SK-N-SH treated with all-trans-retinoic acid at 6 μM for 48 hours (cell line): ENCODE measurements around the gene PDE7B.

ENCODE experiments used
- ATAC-seq: fragments of 200-7000 bp; cut with Tn5 transposase; 3 replicates; pipeline ENCODE4 v1.9.1; 2020; ENCODE audit warnings: mild to moderate bottlenecking, moderate library complexity
- ARNTL ChIP-seq: fragments of 450-650 bp; formaldehyde crosslinking; IDR thresholded peaks from 2 replicates; pipeline ENCODE4 v1.5.0; 2020; ENCODE audit warnings: low read depth, mild to moderate bottlenecking, moderate library complexity, borderline replicate concordance
- CREB5 ChIP-seq: fragments of 250-450 bp; sonication (Bioruptor Pico); IDR thresholded peaks from 2 replicates; pipeline ENCODE4 v1.5.1; 2020; ENCODE audit warnings: low read depth, mild to moderate bottlenecking, moderate library complexity
- CSDC2 ChIP-seq: fragments of 250-450 bp; sonication (Bioruptor Pico); IDR thresholded peaks from 2 replicates; pipeline ENCODE4 v1.5.0; 2020; ENCODE audit warnings: mild to moderate bottlenecking, moderate library complexity
- CSRNP3 ChIP-seq: fragments of 250-450 bp; sonication (Bioruptor Pico); IDR thresholded peaks from 2 replicates; pipeline ENCODE4 v1.5.1; 2021; ENCODE audit warnings: mild to moderate bottlenecking, moderate library complexity
- ESRRG ChIP-seq: fragments of 250-450 bp; sonication (Bioruptor Pico); IDR thresholded peaks from 2 replicates; pipeline ENCODE4 v1.6.1; 2021; ENCODE audit warnings: mild to moderate bottlenecking
- GLIS3 ChIP-seq: fragments of 250-450 bp; sonication (Bioruptor Pico); IDR thresholded peaks from 2 replicates; pipeline ENCODE4 v1.5.0; 2020; ENCODE audit warnings: mild to moderate bottlenecking, moderate library complexity
- ISL1 ChIP-seq: fragments of 250-450 bp; sonication (Bioruptor Pico); IDR thresholded peaks from 2 replicates; pipeline ENCODE4 v2.1.2; 2022; ENCODE audit warnings: mild to moderate bottlenecking, moderate library complexity
- OSR1 ChIP-seq: fragments of 250-450 bp; sonication (Bioruptor Pico); IDR thresholded peaks from 2 replicates; pipeline ENCODE4 v1.8.0; 2022; ENCODE audit warnings: moderate library complexity, mild to moderate bottlenecking, inconsistent platforms
- PPARA ChIP-seq: fragments of 250-450 bp; sonication (Bioruptor Pico); IDR thresholded peaks from 2 replicates; pipeline ENCODE4 v1.5.0; 2020; ENCODE audit warnings: mild to moderate bottlenecking, borderline replicate concordance
- RARB ChIP-seq: fragments of 250-450 bp; sonication (Bioruptor Pico); IDR thresholded peaks from 2 replicates; pipeline ENCODE4 v1.8.0; 2021; ENCODE audit warnings: mild to moderate bottlenecking, moderate library complexity
- SNAI2 ChIP-seq: fragments of 250-450 bp; sonication (Bioruptor Pico); IDR thresholded peaks from 2 replicates; pipeline ENCODE4 v1.5.0; 2020; ENCODE audit warnings: mild to moderate bottlenecking, moderate library complexity
- TCF4 ChIP-seq: fragments of 250-450 bp; sonication (Bioruptor Pico); IDR thresholded peaks from 2 replicates; pipeline ENCODE4 v1.8.0; 2021; ENCODE audit warnings: mild to moderate bottlenecking, moderate library complexity, borderline replicate concordance
- TOX ChIP-seq: fragments of 250-450 bp; sonication (Bioruptor Pico); IDR thresholded peaks from 2 replicates; pipeline ENCODE4 v1.8.0; 2021; ENCODE audit warnings: mild to moderate bottlenecking, moderate library complexity, borderline replicate concordance
- ZC3H10 ChIP-seq: fragments of 250-450 bp; sonication (Bioruptor Pico); IDR thresholded peaks from 2 replicates; pipeline ENCODE4 v1.5.1; 2021; ENCODE audit warnings: mild to moderate bottlenecking, moderate library complexity
- ZFP3 ChIP-seq: fragments of 250-450 bp; sonication (Bioruptor Pico); IDR thresholded peaks from 2 replicates; pipeline ENCODE4 v1.5.0; 2020; ENCODE audit warnings: mild to moderate bottlenecking, moderate library complexity
- ZFP30 ChIP-seq: fragments of 450-650 bp; formaldehyde crosslinking; IDR thresholded peaks from 2 replicates; pipeline ENCODE4 v1.5.0; 2022; ENCODE audit warnings: mild to moderate bottlenecking, moderate library complexity
- ZNF565 ChIP-seq: fragments of 450-650 bp; formaldehyde crosslinking; conservative IDR thresholded peaks from 2 replicates; pipeline ENCODE4 v1.5.0; 2020; ENCODE audit warnings: low read depth, mild to moderate bottlenecking, moderate library complexity
- ZNF70 ChIP-seq: fragments of 450-650 bp; formaldehyde crosslinking; IDR thresholded peaks from 2 replicates; pipeline ENCODE4 v1.5.0; 2020; ENCODE audit warnings: mild to moderate bottlenecking, moderate library complexity
- ZNF8 ChIP-seq: fragments of 450-650 bp; formaldehyde crosslinking; IDR thresholded peaks from 2 replicates; pipeline ENCODE4 v1.5.0; 2020; ENCODE audit warnings: mild to moderate bottlenecking, moderate library complexity
- TF ChIP-seq, protein P1 (sequence below): fragments of 250-450 bp; sonication (Bioruptor Pico); IDR thresholded peaks from 2 replicates; pipeline ENCODE4 v1.5.0; 2020; ENCODE audit warnings: mild to moderate bottlenecking, moderate library complexity
- TF ChIP-seq, protein P2 (sequence below): fragments of 250-450 bp; sonication (Bioruptor Pico); IDR thresholded peaks from 2 replicates; pipeline ENCODE4 v1.8.0; 2020; ENCODE audit warnings: mild to moderate bottlenecking, moderate library complexity, borderline replicate concordance

Gene PDE7B

DNA sequence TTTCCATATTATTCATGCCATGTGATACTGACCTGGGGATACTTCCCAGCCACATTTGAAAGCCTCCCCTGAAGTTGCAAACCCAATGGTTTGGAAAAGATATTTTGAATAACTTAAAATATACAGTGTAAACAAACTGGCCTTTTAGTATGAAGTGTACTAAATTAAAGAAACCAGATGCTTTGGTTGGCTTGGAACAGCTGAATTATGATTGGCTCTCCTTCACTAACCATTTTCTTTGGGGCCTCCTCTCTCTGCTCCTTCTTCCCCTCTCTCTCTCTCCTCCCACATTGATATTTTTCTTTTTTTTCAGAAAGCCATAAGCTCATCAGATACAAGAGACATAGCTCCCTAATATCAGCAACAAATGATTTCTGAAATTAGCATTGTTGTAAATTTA, 232.0 kb downstream of the PDE7B start:
- ATAC-seq: no peak
- TF ChIP-seq SNAI2: no peak
- no peak for TF ChIP-seq ZNF70 (CRISPR knock-in tag)
- no peak for TF ChIP-seq CREB5 (CRISPR knock-in tag)
- TF ChIP-seq, protein P1, sequence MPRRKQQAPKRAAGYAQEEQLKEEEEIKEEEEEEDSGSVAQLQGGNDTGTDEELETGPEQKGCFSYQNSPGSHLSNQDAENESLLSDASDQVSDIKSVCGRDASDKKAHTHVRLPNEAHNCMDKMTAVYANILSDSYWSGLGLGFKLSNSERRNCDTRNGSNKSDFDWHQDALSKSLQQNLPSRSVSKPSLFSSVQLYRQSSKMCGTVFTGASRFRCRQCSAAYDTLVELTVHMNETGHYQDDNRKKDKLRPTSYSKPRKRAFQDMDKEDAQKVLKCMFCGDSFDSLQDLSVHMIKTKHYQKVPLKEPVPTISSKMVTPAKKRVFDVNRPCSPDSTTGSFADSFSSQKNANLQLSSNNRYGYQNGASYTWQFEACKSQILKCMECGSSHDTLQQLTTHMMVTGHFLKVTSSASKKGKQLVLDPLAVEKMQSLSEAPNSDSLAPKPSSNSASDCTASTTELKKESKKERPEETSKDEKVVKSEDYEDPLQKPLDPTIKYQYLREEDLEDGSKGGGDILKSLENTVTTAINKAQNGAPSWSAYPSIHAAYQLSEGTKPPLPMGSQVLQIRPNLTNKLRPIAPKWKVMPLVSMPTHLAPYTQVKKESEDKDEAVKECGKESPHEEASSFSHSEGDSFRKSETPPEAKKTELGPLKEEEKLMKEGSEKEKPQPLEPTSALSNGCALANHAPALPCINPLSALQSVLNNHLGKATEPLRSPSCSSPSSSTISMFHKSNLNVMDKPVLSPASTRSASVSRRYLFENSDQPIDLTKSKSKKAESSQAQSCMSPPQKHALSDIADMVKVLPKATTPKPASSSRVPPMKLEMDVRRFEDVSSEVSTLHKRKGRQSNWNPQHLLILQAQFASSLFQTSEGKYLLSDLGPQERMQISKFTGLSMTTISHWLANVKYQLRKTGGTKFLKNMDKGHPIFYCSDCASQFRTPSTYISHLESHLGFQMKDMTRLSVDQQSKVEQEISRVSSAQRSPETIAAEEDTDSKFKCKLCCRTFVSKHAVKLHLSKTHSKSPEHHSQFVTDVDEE (CRISPR knock-in tag): no peak
- TF ChIP-seq PPARA (CRISPR knock-in tag): no peak
- no peak for TF ChIP-seq CSDC2 (CRISPR knock-in tag)
- TF ChIP-seq ZNF565 (CRISPR knock-in tag): no peak
- no peak for TF ChIP-seq CSRNP3 (CRISPR knock-in tag)

- ATAC-seq: no peak
- TF ChIP-seq PPARA (CRISPR knock-in tag) (no peak), ZNF565 (CRISPR knock-in tag) (no peak), CSRNP3 (CRISPR knock-in tag) (no peak), ZC3H10 (CRISPR knock-in tag) (no peak), SNAI2 (no peak), TOX (CRISPR knock-in tag) (no peak), RARB (CRISPR knock-in tag) (no peak), TCF4 (CRISPR knock-in tag) (no peak), CSDC2 (CRISPR knock-in tag) (no peak), ESRRG (no peak), ISL1 (CRISPR knock-in tag) (no peak), ZNF8 (CRISPR knock-in tag) (no peak), ARNTL (CRISPR knock-in tag) (no peak), CREB5 (CRISPR knock-in tag) (no peak), ZFP3 (CRISPR knock-in tag) (no peak), ZNF70 (CRISPR knock-in tag) (no peak), OSR1 (CRISPR knock-in tag) (no peak), GLIS3 (CRISPR knock-in tag) (no peak), ZFP30 (CRISPR knock-in tag) (no peak)
- TF ChIP-seq, protein P2, sequence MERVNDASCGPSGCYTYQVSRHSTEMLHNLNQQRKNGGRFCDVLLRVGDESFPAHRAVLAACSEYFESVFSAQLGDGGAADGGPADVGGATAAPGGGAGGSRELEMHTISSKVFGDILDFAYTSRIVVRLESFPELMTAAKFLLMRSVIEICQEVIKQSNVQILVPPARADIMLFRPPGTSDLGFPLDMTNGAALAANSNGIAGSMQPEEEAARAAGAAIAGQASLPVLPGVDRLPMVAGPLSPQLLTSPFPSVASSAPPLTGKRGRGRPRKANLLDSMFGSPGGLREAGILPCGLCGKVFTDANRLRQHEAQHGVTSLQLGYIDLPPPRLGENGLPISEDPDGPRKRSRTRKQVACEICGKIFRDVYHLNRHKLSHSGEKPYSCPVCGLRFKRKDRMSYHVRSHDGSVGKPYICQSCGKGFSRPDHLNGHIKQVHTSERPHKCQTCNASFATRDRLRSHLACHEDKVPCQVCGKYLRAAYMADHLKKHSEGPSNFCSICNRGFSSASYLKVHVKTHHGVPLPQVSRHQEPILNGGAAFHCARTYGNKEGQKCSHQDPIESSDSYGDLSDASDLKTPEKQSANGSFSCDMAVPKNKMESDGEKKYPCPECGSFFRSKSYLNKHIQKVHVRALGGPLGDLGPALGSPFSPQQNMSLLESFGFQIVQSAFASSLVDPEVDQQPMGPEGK (CRISPR knock-in tag): no peak
These were observed 232.9 kb downstream of the PDE7B start for GRCh38 chr6:136084403-136084802.
